Measurements from ENCODE around the gene SLC2A2.
A peak's percentile ranks its signal among the peaks of the same experiment; 100 is the strongest.

SLC2A2 gene

GRCh38 chr3:171028025-171028778 is 1.7 kb upstream of the SLC2A2 start:
- DNase-seq = peak; percentile 95

- DNase-seq = no peak
Observed at GRCh38 chr3:171023566-171023965, 3.0 kb downstream of the SLC2A2 start.

- no peak for DNase-seq
Observed at GRCh38 chr3:171021377-171021776, 5.1 kb downstream of the SLC2A2 start.

GRCh38 chr3:171018156-171018935 is 8.2 kb downstream of the SLC2A2 start:
- DNase-seq = peak; percentile 65

- no peak for DNase-seq
Observed at GRCh38 chr3:171013822-171014748, 12.4 kb downstream of the SLC2A2 start.

GRCh38 chr3:171011873-171012336 is 14.6 kb downstream of the SLC2A2 start:
- no peak for DNase-seq

- DNase-seq = no peak
Observed at GRCh38 chr3:171011109-171011872, 15.2 kb downstream of the SLC2A2 start.

- DNase-seq = no peak
Observed at GRCh38 chr3:171007316-171007715, 19.2 kb downstream of the SLC2A2 start.

GRCh38 chr3:171005648-171006047 is 20.9 kb downstream of the SLC2A2 start:
- DNase-seq = peak; percentile 81

GRCh38 chr3:171001957-171002694 is 24.4 kb downstream of the SLC2A2 start:
- peak; percentile 37 for DNase-seq

- DNase-seq = no peak
Observed at GRCh38 chr3:171001250-171001893, 25.1 kb downstream of the SLC2A2 start.

GRCh38 chr3:171000281-171000680 is 26.2 kb downstream of the SLC2A2 start:
- no peak for DNase-seq

GRCh38 chr3:170999737-171000242 is 26.7 kb downstream of the SLC2A2 start:
- DNase-seq = peak; percentile 94

- peak; percentile 73 for DNase-seq
Observed at GRCh38 chr3:170997961-170998913, 28.3 kb downstream of the SLC2A2 start.

- peak; percentile 79 for DNase-seq
Observed at GRCh38 chr3:170992854-170993253, 33.7 kb downstream of the SLC2A2 start.

- no peak for DNase-seq
Observed at GRCh38 chr3:170991664-170992063, 34.9 kb downstream of the SLC2A2 start.

- DNase-seq = no peak
Observed at GRCh38 chr3:170989100-170989648, 37.3 kb downstream of the SLC2A2 start.

GRCh38 chr3:170988378-170988777 is 38.1 kb downstream of the SLC2A2 start:
- no peak for DNase-seq

GRCh38 chr3:170985304-170985703 is 41.2 kb downstream of the SLC2A2 start:
- DNase-seq = no peak
